ENCODE data around the gene ARHGAP29.

Gene ARHGAP29, protein sequence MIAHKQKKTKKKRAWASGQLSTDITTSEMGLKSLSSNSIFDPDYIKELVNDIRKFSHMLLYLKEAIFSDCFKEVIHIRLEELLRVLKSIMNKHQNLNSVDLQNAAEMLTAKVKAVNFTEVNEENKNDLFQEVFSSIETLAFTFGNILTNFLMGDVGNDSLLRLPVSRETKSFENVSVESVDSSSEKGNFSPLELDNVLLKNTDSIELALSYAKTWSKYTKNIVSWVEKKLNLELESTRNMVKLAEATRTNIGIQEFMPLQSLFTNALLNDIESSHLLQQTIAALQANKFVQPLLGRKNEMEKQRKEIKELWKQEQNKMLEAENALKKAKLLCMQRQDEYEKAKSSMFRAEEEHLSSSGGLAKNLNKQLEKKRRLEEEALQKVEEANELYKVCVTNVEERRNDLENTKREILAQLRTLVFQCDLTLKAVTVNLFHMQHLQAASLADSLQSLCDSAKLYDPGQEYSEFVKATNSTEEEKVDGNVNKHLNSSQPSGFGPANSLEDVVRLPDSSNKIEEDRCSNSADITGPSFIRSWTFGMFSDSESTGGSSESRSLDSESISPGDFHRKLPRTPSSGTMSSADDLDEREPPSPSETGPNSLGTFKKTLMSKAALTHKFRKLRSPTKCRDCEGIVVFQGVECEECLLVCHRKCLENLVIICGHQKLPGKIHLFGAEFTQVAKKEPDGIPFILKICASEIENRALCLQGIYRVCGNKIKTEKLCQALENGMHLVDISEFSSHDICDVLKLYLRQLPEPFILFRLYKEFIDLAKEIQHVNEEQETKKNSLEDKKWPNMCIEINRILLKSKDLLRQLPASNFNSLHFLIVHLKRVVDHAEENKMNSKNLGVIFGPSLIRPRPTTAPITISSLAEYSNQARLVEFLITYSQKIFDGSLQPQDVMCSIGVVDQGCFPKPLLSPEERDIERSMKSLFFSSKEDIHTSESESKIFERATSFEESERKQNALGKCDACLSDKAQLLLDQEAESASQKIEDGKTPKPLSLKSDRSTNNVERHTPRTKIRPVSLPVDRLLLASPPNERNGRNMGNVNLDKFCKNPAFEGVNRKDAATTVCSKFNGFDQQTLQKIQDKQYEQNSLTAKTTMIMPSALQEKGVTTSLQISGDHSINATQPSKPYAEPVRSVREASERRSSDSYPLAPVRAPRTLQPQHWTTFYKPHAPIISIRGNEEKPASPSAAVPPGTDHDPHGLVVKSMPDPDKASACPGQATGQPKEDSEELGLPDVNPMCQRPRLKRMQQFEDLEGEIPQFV

DNA sequence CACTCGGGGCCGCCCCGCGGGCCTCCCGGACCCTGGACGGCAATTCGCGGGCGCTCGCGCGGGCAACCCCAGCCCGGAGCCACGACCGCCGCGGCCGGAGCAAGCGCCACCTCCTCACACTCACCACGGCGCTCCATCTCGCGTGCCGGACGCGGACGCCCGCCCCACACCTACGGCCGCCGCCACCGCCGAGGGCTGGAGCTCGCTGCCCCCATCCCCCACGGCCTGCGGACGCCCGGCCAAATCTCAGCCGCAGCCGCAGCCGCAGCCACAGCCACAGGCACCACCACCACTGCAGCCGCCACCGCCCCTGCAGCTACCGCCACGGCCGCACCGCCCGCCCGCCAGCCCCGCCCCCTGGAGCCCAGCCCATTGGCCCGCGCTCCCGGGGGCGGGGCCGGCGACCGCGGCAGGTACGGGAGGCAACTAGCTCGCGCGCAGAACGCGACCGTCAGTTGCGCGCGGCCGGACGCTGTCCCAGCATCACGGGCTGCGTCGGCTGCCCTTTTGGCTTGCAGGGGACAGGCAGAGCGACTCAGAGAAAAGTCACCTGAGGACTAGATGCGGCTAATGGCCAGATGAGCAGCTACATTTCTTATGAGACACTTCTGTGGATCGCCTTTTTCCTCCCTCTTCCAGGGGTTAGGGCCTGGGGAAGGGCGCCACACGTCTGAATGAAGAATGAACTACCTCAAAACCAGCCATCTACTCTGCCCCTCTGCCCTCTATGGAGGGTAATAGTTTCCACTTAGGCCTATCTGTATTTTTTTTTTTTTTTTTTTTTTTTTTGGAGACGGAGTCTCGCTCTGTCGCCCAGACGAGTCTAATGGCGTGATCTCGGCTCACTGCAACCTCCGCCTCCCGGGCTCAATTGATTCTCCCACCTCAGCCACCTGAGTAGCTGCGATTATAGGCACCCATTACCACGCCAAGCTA lies at the start of gene ARHGAP29:
ARHGAP29 (minus strand) TSS at position 294 of the 936 bp plus-strand sequence. CDS start 5,973 bp downstream, outside the sequence.
- DNase-seq, result peak; percentile 41

DNA sequence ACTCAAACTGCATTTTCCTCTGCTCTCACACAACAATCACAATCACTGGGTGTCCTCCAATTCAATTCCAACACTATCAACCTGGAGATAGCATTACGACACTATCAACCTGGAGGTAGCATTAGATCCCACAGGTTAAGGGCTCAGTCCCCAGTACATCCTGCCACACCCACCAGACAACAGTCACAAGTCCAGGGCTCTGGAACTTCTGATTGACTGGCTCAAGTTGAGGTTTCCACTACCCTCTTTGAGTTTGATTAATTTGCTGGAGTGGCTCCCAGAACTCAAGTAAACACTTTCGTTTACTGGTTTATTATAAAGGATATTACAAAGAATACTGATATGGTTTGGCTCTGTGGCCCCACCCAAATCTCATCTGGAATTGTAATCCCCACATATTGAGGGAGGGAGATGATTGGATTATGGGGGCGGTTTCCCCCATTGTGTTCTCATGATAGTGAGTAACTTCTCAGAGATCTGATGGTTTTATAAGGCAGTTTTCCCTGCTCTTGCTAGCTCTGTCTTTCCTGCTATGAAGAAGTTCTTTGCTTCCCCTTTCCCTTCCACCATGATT lies 49.6 kb upstream of the ARHGAP29 start:
- DNase-seq, result no peak

DNA sequence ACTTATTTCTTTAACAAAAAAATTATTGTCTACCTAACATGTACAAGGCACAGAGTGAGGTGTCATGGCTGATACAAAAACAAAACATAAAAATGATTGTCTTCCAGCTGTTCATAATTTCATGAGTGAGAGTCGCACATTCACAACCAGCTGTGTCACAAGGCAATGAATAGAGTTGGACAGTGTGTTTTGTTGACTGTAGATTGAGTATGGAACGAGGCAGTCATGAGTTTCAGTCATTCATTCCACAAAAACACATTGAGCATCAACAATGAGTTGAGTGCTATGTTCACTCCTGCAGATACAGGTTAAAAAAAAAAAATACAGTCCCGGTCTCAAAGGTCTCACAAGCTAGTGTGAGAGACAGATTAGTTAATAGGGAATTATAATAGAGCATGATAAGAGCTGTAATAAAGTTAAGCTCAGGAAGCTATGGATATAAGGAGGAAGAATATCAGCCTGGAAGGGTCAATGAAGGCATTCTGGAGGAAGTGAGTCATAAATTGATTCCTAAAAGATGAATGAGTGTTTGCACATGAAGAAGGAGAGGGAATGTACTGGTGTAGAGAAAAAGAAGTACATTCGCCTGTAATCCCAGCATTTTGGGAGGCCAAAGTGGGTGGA lies 47.8 kb upstream of the ARHGAP29 start:
- no peak for DNase-seq

DNA sequence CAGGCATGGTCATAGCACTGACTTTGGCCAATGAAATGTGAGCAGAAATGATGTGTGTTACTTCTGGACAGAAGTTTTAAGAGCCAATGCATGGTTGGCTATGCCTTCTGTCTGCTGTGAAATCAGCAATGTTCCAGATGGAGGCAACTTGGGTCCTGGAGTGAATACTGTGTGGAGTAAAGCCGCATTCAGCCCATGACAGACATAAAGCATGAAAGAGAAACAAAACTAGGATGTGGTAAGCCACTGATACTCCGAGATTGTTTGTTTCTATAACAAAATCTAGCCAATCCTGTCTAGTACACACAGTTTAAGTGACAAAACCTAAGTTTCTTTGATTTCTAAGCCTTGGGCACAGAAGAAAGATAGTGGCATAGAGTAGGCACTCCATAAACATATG lies 47.1 kb upstream of the ARHGAP29 start:
- DNase-seq, result no peak

DNA sequence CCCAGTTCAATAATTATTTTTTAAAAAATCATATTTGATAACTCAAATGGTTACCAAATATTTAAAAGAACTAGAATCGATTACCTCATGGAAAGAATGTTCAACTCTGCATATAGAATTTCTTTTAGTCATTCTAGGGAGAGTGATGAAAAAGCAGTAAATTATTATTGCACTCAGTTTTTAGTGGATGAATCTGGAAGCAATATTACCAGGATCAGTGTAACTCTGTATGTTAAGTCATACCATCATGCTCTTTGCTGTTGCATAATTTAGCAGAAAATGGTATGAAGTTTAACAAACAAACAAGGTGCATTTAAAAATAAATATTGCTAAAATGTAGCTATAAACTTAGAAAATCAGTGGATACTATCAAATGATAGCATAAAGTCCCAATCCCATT lies 46.1 kb upstream of the ARHGAP29 start:
- no peak for DNase-seq

DNA sequence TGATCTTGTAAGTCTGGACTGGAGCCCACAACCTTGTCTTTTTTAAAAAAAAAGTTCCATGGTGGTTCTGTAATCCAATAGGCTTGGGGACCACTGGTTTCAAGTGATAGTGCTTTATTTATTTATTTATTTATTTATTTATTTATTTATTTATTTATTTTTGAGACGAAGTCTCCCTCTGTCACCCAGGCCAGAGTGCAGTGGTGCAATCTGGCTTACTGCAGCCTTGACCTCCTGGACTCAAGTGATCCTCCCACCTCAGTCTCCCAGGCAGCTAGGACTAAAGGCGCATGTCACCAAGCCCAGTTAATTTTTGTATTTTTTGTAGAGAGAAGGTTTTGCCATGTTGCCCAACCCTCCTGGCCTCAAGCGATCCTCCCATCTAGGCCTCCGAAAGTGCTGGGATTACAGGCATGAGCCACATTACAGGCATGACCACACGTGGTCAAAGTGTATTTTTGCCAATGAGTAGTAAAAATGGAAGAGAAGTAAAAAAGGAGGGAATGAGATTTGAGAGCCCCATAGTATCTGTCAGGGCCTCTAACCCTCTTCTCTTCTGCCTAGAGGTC lies 44.8 kb upstream of the ARHGAP29 start:
- no peak for DNase-seq

DNA sequence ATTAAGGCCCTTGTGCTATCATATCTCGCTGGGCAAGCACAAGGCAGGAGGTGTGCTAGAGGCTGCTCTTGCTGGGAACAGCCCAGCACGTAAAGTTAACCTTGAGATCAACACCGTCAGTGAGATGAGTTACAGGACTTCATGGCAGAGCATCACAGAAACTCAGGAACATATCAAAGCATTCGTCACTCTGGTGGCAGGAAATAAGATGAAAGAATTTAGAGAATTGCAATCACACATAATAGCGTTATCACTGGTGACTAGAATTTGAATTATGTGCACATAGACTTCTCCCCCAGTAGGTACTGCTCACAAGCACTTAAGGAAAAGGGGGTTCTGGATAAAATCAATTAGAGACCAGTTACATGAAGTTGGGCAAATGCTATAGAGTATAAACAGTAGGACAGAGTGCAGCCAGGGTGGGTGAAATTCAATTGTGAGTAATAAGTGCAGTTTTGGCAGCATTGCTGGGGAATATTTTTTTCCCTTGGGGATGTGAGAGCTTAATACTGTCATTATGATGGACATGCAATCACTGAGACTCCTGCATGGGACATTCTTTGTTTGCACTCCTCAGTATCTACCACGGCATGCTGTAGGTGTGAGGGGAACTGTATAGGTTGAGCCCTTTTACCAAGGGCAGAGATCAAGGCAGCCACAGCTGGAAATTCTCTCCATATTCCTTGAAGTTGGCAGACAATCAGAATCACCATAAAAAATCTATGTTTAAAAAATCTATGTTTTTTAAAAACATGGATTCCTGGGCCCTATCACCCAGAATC lies 44.2 kb upstream of the ARHGAP29 start:
- DNase-seq, result no peak

DNA sequence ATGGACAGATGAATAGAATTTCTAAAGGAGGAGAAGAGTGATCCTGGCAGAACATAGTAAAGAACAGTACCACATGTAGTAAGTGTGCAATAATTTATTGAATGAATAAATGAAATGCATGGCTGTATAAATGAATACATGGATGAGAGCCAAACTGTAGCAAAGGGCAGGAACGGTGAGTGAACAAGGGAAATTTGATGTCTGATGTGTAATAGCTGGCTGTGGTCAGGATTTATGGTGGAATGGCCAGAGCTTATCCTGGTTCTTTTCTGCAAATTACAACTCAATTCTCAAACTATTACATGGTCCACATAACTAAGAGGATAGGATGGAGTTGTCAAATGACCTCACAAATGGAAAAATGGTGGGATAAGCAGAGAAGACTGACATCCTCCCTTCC lies 43.2 kb upstream of the ARHGAP29 start:
- DNase-seq, result no peak

DNA sequence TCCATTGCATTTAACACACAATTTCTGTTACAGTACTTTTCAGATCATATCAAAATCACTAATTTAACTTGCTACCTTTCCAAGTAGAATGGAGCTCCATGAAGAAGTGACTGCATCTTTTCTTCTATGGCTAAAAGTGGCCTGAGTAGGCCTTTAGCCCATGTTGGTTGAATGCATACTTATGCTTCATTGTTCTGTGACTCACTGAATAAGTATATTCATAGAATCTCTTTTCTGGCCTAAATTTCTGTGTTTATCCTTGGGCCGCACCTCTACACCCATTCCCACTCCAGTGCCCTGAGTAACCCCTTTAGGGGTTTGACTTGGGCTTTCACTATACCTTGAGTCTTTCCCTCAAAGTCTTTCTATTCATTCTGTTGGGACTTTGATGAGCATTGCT lies 42.1 kb upstream of the ARHGAP29 start:
- DNase-seq, result no peak

DNA sequence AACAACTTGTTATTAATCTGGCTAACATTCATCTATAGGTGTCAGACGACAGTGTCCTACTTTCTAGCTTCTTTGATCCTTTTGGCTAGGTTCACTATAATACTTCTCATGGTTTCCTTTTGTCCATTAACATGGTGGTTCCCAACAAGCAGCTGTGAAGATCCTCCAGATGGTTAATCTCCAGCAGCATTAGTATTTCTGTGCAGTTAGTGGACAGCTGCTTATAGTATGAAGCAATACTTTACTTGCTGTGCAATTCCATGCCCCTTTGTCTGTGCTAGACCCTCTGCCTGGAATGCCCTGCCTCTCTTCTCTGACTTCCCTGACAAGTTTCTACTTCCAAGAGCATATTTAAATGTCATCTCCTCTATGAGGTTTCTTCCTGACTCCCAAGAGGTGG lies 41.7 kb upstream of the ARHGAP29 start:
- no peak for DNase-seq

DNA sequence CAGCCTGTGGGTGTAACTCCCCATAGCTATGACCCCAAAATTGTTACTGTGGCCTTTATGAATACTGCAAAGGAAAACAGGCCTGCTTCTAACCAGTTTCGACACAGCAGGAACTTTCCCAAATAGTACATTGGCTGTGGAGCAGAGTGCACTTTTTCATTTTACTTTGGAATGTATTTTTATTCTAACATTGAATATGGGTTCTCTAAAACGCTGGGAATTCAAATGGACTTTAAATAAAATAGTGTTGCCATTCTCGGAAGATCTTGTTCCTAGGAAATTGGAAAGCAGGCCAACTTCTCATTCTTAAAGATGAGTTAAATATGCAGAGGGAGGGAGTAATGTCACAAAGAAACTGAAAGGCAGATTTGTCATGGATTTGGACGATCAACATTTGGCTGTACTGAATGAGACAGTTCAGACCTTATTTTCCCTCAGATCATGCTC lies 39.6 kb upstream of the ARHGAP29 start:
- no peak for DNase-seq

DNA sequence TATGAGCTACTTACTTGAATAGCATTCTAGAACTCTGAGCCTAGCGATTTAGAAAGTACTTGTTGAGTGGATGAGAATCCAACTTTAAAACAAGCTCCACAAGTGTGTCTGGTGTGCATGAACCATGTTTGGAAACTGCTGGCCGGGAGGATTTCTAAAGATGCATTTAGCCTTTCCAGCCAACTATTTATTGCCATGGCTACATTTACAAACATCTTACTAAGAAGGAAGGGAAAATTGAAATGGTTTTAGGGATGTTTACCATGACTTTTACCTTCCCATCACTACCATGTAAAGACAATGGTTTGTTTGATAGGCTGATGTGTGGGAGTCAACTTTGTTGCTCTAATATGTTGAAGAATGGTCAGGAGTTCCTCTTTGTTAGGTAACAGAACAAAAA lies 37.7 kb upstream of the ARHGAP29 start:
- no peak for DNase-seq

DNA sequence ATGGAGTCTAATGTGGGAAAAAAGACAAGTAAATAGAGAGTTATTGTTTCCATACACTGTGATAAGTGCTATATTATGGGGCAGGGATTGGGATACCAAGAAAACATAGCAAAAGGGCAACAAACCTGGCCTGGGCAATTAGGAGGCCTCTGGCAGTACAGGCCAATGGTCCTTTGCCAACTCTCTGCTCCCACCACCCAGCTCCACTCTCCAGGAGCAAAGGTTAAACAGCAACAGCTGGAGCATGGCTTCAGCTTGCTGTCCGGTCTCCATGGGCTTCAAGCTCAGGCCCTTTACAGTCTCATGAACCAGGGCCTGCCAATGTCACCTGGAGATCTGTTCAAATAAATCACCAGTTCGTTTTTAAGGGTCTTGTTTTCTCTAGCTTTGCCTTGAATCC lies 37.2 kb upstream of the ARHGAP29 start:
- DNase-seq, result no peak

DNA sequence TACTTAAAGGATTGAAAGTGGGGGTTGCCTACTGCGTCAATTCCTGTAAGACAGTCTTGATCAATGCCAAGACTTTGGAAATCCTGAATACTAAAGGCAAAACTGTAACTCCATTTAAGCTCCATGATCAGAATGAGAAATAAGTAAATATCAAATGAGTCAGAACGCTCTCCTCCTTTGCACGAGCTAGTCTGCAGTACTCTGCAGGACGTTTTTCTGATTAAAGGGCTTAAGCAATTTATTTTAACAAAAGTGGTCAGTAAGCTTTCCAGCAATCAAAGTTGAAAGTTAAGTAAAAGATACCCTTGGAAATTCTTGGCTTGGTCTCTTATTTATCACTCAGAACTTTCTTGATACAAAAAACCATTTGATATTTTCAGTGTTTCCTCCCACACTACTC lies 35.7 kb upstream of the ARHGAP29 start:
- DNase-seq, result no peak

DNA sequence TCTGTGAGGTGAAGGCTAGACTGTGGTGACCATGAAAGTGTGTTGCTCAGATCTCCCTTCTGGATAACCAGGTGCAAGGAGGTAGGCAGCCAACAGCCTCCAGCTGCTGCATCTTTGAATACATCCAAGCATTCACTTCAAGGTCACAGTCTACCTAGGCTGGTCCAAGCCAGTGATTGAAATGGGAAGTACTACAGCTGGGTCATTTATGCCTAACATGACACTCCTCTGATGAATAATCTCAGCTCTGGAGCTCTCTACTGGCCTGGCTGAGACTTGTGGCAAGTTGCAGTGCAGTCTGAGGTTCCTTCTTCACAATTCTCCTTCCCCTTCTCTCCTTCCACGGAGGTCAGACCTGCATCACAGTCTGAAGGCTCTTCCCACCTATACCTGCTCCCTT lies 35.0 kb upstream of the ARHGAP29 start:
- DNase-seq, result no peak

DNA sequence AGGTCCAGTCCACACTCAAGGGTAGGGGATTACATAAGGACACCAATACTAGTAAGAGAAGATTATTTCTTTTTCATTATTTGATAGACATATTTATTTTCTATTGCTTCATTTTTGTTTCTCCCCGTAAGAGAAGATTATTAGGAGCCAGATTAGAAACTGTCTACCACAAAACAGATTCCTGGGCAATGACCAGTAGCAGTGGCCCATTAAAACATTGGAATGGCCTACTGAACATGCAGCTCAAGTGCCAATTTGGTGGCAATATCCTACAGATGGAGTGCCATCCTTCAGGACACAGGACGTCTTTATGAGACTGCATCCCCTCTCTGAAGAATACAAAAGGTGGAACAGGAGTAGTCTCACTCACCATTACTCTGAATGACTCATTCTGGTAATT lies 34.0 kb upstream of the ARHGAP29 start:
- no peak for DNase-seq

DNA sequence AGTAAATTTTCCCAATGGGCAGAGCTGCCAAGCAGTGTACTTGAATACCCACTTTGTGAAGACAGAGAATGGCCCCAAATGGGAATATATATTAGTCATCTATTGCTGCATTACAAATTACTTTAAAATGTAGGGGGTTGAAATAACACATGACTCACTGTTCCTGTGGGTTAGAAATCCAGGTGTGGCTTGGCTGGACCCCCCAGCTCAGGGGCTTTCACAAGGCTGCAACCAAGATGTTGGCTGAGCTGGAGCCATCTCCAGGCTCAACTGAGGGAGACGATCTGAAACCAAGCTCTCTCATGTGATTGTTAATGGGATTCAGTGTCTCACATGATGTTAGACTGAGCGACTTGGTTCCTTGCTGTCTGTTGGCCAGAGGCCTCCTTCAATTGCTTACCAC lies 33.4 kb upstream of the ARHGAP29 start:
- no peak for DNase-seq

DNA sequence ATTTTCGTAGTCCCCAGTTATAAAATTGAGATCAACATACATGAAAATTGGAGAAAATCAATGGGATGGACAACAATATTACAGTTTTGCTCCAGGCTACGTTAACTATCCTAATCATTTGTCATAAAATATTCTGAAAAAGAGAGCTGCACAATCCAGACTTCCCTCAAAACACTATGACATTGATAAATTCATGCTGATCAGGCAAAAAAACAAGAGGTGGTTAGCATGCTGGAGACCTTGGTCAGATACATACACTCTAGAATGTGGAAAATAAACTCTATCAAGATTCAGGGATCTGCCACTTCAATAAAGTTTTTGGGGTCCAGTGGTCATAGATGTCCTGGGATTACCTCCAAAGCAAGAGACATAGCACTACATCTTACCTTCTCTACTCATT lies 32.5 kb upstream of the ARHGAP29 start:
- no peak for DNase-seq

DNA sequence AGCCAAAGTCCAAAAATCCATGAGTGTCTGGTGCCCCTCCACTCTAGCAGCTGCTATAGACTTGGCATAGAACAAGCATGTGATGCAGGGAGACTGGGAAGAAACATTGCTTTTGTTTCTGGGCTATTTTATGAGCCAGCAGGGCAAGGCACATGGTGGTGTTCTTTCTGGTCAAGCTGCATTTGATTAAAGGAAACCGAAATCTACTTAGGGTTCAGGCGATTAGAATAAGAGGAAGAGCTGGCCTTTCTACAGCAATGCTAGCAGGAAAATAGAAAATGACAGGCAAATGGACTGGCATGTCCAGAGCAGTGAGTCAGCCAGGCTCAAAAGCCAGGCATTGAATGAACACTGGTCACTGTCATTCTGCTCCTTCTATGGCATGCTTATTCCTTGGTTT lies 28.5 kb upstream of the ARHGAP29 start:
- DNase-seq, result no peak

DNA sequence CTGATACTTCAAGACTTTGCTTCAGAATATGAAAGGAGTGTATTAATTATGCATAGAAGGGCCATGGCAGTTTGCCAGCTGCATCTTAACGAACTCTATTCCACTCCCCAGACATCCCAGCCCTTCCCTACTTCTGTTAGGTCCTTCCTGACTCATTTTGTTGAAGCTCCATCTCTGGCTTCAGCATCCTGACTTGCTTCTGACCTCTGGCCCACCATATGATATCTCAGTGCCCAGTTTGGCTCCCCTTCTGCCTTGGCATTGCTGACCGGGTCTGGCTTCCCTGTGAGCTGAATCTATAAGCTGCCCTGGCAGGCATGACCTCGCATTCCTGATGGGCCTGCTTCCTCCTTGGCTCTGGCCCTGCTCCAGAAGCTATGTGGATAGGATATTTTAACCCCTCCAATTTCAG lies 27.6 kb upstream of the ARHGAP29 start:
- no peak for DNase-seq

All from activated CD8-positive, alpha-beta memory T cell treated with anti-CD3 and anti-CD28 coated beads, Interleukin-2, amount 50 U/mL, for 4 hours (primary cell).